ENCODE measurements around the gene KCNK18.
"Not testable (repeated sequence)": the region's sequence is repeated elsewhere in the genome, so short reads cannot be mapped to it uniquely, and the experiment has no call there.

KCNK18 gene

GRCh38 chr10:117223693-117224430, 26.6 kb downstream of the KCNK18 start:
- H3K4me3 ChIP-seq (ENCODE audit: low read depth, low read length): no peak overlapping the region
- no peak for DNase-seq
- TF ChIP-seq CTCF (IDR thresholded peaks at IDR 0.05; ENCODE audit: low read depth, low read length): no peak
- H3K27me3 ChIP-seq (ENCODE audit: insufficient read depth, low read depth, severe bottlenecking): peaks cover 59% of the 10 kb centered on the region
- no peaks in the 10 kb centered on the region for H3K36me3 ChIP-seq
- H3K9me3 ChIP-seq (ENCODE audit: severe bottlenecking): no peaks in the 10 kb centered on the region
- H3K27ac ChIP-seq: no peak overlapping the region

DNA sequence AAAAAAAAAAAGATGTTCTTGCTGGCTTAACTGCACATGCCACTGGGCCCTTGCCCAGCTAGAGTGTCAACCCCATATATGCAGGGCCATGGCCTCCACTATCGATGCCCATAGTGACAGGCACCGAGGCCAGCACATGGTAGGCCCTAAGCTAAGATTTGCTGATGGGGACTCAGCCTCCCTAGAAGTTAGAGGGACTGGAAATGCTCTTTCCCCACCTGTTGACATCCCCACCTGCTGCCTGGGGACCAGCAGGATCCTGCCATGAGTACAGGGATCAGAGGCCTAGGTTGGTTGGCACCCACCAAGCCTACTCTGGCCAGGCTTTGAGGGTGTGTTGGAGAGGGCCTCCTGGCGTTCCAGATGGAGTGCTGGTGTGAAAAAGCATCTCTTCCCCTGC, 27.6 kb downstream of the KCNK18 start:
- Histone ChIP-seq H3K4me3 (ENCODE audit: low read depth, low read length) (no peak overlapping the region), H3K36me3 (no peaks in the 10 kb centered on the region), H3K9me3 (ENCODE audit: severe bottlenecking) (no peaks in the 10 kb centered on the region), H3K27me3 (ENCODE audit: insufficient read depth, low read depth, severe bottlenecking) (peaks cover 64% of the 10 kb centered on the region), H3K27ac (no peak overlapping the region)
- DNase-seq: no peak
- TF ChIP-seq CTCF (IDR thresholded peaks at IDR 0.05; ENCODE audit: low read depth, low read length): no peak

GRCh38 chr10:117226813-117227451, 29.6 kb downstream of the KCNK18 start:
- peak; percentile 47 for DNase-seq

DNA sequence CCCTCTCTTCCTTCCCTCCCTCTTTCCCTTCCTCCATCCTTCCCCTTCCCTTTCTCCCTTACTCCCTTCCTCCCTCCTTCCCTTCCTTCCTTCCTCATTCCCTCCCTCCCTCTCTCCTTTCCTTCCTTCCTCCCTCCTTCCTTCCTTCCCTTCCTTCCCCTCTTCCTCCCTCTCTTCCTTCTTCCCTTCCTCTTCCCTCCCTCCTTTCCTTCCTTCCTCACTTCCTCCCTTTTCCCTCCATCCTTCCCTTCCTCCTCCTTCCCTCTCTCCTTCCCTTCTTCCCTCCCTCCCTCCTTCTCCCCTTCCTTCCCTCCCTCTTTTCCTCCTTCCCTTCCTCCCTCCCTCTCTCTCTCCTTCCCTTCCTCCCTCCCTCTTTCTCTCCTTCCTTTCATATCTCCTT, 30.9 kb downstream of the KCNK18 start:
- no peak for DNase-seq
- Histone ChIP-seq H3K9me3 (ENCODE audit: severe bottlenecking) (no peaks in the 10 kb centered on the region), H3K27me3 (ENCODE audit: insufficient read depth, low read depth, severe bottlenecking) (peaks cover 67% of the 10 kb centered on the region), H3K4me3 (ENCODE audit: low read depth, low read length) (no peak overlapping the region), H3K27ac (no peak overlapping the region), H3K36me3 (no peaks in the 10 kb centered on the region)
- TF ChIP-seq CTCF (IDR thresholded peaks at IDR 0.05; ENCODE audit: low read depth, low read length): no peak

More at GRCh38 chr10:117226813-117227451, 29.6 kb downstream of the KCNK18 start:
- Histone ChIP-seq H3K4me3 (ENCODE audit: low read depth, low read length) (no peak overlapping the region), H3K36me3 (no peaks in the 10 kb centered on the region), H3K27ac (no peak overlapping the region), H3K27me3 (ENCODE audit: insufficient read depth, low read depth, severe bottlenecking) (peaks cover 67% of the 10 kb centered on the region), H3K9me3 (ENCODE audit: severe bottlenecking) (no peaks in the 10 kb centered on the region)
- peak; percentile 74 for TF ChIP-seq CTCF (IDR thresholded peaks at IDR 0.05; ENCODE audit: low read depth, low read length)

DNA sequence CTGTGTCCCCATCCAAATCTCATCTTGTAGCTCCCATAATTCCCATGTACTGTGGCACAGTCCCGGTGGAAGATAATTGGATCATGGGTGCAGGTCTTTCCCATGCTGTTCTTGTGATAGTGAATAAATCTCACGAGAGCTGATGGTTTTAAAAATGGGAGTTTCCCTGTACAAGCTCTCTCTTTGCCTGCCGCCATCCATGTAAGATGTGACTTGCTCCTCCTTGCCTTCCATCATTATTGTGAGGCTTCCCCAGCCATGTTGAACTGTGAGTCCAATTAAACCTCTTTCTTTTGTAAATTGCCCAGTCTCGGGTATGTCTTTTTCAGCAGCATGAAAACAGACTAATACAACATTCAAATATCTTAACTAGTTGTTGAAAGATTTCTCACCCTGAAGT, 32.8 kb downstream of the KCNK18 start:
- H3K4me3 ChIP-seq (ENCODE audit: low read depth, low read length); H3K36me3 ChIP-seq; H3K9me3 ChIP-seq (ENCODE audit: severe bottlenecking); DNase-seq; H3K27ac ChIP-seq: not testable (repeated sequence)
- peaks cover 86% of the 10 kb centered on the region for H3K27me3 ChIP-seq (ENCODE audit: insufficient read depth, low read depth, severe bottlenecking)

GRCh38 chr10:117237401-117237991, 40.2 kb downstream of the KCNK18 start:
- H3K4me3 ChIP-seq (ENCODE audit: low read depth, low read length): no peak overlapping the region
- no peaks in the 10 kb centered on the region for H3K36me3 ChIP-seq
- no peak overlapping the region for H3K27ac ChIP-seq
- no peaks in the 10 kb centered on the region for H3K9me3 ChIP-seq (ENCODE audit: severe bottlenecking)
- H3K27me3 ChIP-seq (ENCODE audit: insufficient read depth, low read depth, severe bottlenecking): peaks cover 87% of the 10 kb centered on the region
- TF ChIP-seq CTCF (IDR thresholded peaks at IDR 0.05; ENCODE audit: low read depth, low read length): no peak
- no peak for DNase-seq
